Right ventricle myocardium superior (tissue), 1 donor: Measurements from ENCODE around the gene SH3PXD2A. TPM values are rescaled to one million over a fixed set of nuclear protein-coding genes. Genes with fewer than 3 reads are reported as not detected.

ENCODE experiments used
- ATAC-seq: fragments of 200-7000 bp; cut with Tn5 transposase; one replicate; pipeline ENCODE4 v1.9.1; 2020; ENCODE audit warnings: mild to moderate bottlenecking; ENCODE audit not compliant: poor library complexity
- DNase-seq: peaks from one replicate; pipeline ENCODE4 v3.0.0-alpha.2; 2020
- intact Hi-C: fragments of 100-400 bp; cut with DNase I; formaldehyde crosslinking; loops from one replicate; pipeline ENCODE4 v1.11.2; 2022
- total RNA-seq: library from RNA; stranded (reverse); fragmentation: NEBNext Ultra II Directional; extraction: Animal tissue kit (Norgen Biotek cat#: 25700); gene quantifications from one replicate; pipeline ENCODE4 v1.2.1, GENCODE V29; 2021
- donor health status: DM: no; HTN: yes; CAD: no; lungs with severe emphysema.

SH3PXD2A gene
- total RNA-seq, 1 donor from 2014 or later = 27.0 TPM

GRCh38 chr10:103658049-103658577 is 197.3 kb downstream of the SH3PXD2A start:
- no peak for DNase-seq
- intact Hi-C loops = no loop called here
- no peak for ATAC-seq

GRCh38 chr10:103657061-103657591 is 198.2 kb downstream of the SH3PXD2A start:
- DNase-seq (no peak), ATAC-seq (no peak)
- intact Hi-C loops = no loop called here

- no peak for DNase-seq
- intact Hi-C loops = no loop called here
- ATAC-seq = no peak
Observed at GRCh38 chr10:103654925-103655324, 200.5 kb downstream of the SH3PXD2A start.

- DNase-seq = no peak
- no peak for ATAC-seq
- intact Hi-C loops = no loop called here
Observed at GRCh38 chr10:103653581-103654037, 201.8 kb downstream of the SH3PXD2A start.

GRCh38 chr10:103652599-103653281 is 202.6 kb downstream of the SH3PXD2A start:
- ATAC-seq (peak; percentile 34), DNase-seq (peak; percentile 65)
- intact Hi-C loops = no loop called here

GRCh38 chr10:103651783-103652476 is 203.4 kb downstream of the SH3PXD2A start:
- ATAC-seq (peak; percentile 74), DNase-seq (peak; percentile 84)
- intact Hi-C loops = no loop called here

- DNase-seq (no peak), ATAC-seq (no peak)
- intact Hi-C loops = no loop called here
Observed at GRCh38 chr10:103651333-103651732, 204.0 kb downstream of the SH3PXD2A start.

GRCh38 chr10:103649654-103650423 is 205.5 kb downstream of the SH3PXD2A start:
- no peak for DNase-seq
- intact Hi-C loops = no loop called here
- no peak for ATAC-seq

GRCh38 chr10:103648636-103649532 is 206.5 kb downstream of the SH3PXD2A start:
- peak; percentile 63 for DNase-seq
- intact Hi-C loops = no loop called here
- peak; percentile 19 for ATAC-seq

GRCh38 chr10:103648251-103648635 is 207.1 kb downstream of the SH3PXD2A start:
- DNase-seq = no peak
- intact Hi-C loops = no loop called here
- no peak for ATAC-seq

- ATAC-seq (no peak), DNase-seq (no peak)
- intact Hi-C loops = no loop called here
Observed at GRCh38 chr10:103646304-103646703, 209.1 kb downstream of the SH3PXD2A start.

GRCh38 chr10:103645141-103646054 is 210.0 kb downstream of the SH3PXD2A start:
- intact Hi-C loops = no loop called here
- ATAC-seq (peak; percentile 12), DNase-seq (peak; percentile 77)

- ATAC-seq = no peak
- intact Hi-C loops = no loop called here
Observed at GRCh38 chr10:103643381-103643780, 212.0 kb downstream of the SH3PXD2A start.

GRCh38 chr10:103641326-103641725 is 214.1 kb downstream of the SH3PXD2A start:
- no peak for ATAC-seq
- intact Hi-C loops = no loop called here
- DNase-seq = no peak

More at GRCh38 chr10:103643381-103643780, 212.0 kb downstream of the SH3PXD2A start:
- DNase-seq = no peak

GRCh38 chr10:103640436-103641181 is 214.8 kb downstream of the SH3PXD2A start:
- intact Hi-C loops = no loop called here
- DNase-seq (no peak), ATAC-seq (peak; percentile 56)

- ATAC-seq (no peak), DNase-seq (no peak)
- intact Hi-C loops = no loop called here
Observed at GRCh38 chr10:103638948-103639347, 216.4 kb downstream of the SH3PXD2A start.
